RWPE1 (cell line): Measurements from ENCODE around the gene WIF1.

Source experiments
- CTCF ChIA-PET: fragments of 350-600 bp; sonication (Branson Sonifier 250); formaldehyde crosslinking; extraction: SDS; loops from one replicate; lab custom pipeline; 2021; lab: Yijun Ruan, JAX
- POLR2A ChIA-PET: fragments of 400-600 bp; formaldehyde crosslinking; extraction: SDS; loops from one replicate; lab custom pipeline; 2020; ENCODE audit warnings: antibody characterized with exemption; ENCODE audit not compliant: low non-redundant PET; lab: Yijun Ruan, JAX
- DNase-seq: peaks from one replicate; pipeline ENCODE4 v3.0.0; 2012; ENCODE audit warnings: low spot score
- H3K27ac ChIP-seq: fragments of 450-650 bp; 2 replicates; pipeline ENCODE4 v1.5.1; 2017
- TF ChIP-seq, protein P1 (sequence below): fragments of 450-650 bp; conservative IDR thresholded peaks from 2 replicates; pipeline ENCODE4 v1.5.1; 2017; ENCODE audit warnings: low read depth, mild to moderate bottlenecking

Gene WIF1, protein sequence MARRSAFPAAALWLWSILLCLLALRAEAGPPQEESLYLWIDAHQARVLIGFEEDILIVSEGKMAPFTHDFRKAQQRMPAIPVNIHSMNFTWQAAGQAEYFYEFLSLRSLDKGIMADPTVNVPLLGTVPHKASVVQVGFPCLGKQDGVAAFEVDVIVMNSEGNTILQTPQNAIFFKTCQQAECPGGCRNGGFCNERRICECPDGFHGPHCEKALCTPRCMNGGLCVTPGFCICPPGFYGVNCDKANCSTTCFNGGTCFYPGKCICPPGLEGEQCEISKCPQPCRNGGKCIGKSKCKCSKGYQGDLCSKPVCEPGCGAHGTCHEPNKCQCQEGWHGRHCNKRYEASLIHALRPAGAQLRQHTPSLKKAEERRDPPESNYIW

GRCh38 chr12:65121049-65121955 lies at the start of gene WIF1:
WIF1 (minus strand) TSS chr12:65121305; CDS start chr12:65121191, 114 bp downstream.
- CTCF ChIA-PET = interaction anchor here (0.6 to 0.8 kb wide), 3 partner anchors 14 to 758 kb away, joined by 3 to 4 read pairs (median 3); no protein-coding TSS in a partner anchor
- DNase-seq = peak; percentile 8
- no peak within 1 kb of the TSS for H3K27ac ChIP-seq
- TF ChIP-seq, protein P1, sequence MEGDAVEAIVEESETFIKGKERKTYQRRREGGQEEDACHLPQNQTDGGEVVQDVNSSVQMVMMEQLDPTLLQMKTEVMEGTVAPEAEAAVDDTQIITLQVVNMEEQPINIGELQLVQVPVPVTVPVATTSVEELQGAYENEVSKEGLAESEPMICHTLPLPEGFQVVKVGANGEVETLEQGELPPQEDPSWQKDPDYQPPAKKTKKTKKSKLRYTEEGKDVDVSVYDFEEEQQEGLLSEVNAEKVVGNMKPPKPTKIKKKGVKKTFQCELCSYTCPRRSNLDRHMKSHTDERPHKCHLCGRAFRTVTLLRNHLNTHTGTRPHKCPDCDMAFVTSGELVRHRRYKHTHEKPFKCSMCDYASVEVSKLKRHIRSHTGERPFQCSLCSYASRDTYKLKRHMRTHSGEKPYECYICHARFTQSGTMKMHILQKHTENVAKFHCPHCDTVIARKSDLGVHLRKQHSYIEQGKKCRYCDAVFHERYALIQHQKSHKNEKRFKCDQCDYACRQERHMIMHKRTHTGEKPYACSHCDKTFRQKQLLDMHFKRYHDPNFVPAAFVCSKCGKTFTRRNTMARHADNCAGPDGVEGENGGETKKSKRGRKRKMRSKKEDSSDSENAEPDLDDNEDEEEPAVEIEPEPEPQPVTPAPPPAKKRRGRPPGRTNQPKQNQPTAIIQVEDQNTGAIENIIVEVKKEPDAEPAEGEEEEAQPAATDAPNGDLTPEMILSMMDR = peak; percentile 35; the same call in 1 of the 2 replicates
- POLR2A ChIA-PET = no interaction called here

DNA sequence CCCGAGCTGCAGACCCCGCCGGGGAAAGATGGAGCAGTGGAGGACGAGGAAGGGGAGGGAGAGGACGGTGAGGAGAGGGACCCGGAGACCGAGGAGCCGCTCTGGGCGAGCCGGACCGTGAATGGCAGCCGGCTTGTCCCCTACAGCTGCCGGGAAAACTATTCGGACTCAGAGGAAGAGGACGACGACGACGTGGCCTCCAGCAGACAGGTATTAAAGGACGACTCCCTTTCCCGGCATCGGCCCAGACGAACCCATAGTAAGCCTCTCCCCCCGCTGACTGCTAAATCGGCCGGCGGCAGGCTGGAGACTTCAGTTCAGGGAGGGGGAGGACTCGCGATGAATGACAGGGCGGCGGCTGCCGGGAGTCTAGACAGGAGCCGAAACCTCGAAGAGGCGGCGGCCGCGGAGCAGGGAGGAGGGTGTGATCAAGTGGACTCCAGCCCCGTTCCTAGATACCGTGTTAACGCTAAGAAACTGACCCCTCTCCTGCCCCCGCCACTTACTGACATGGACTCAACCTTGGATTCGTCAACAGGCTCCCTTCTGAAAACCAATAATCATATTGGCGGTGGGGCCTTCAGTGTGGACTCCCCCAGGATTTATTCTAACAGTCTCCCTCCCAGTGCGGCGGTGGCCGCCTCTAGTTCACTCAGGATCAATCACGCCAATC lies 49.2 kb upstream of the WIF1 start:
- POLR2A ChIA-PET = no interaction called here
- CTCF ChIA-PET = no interaction called here
- TF ChIP-seq, protein P1 = no peak
- DNase-seq = peak; percentile 72
- H3K27ac ChIP-seq = peak overlapping the region; percentile 90

DNA sequence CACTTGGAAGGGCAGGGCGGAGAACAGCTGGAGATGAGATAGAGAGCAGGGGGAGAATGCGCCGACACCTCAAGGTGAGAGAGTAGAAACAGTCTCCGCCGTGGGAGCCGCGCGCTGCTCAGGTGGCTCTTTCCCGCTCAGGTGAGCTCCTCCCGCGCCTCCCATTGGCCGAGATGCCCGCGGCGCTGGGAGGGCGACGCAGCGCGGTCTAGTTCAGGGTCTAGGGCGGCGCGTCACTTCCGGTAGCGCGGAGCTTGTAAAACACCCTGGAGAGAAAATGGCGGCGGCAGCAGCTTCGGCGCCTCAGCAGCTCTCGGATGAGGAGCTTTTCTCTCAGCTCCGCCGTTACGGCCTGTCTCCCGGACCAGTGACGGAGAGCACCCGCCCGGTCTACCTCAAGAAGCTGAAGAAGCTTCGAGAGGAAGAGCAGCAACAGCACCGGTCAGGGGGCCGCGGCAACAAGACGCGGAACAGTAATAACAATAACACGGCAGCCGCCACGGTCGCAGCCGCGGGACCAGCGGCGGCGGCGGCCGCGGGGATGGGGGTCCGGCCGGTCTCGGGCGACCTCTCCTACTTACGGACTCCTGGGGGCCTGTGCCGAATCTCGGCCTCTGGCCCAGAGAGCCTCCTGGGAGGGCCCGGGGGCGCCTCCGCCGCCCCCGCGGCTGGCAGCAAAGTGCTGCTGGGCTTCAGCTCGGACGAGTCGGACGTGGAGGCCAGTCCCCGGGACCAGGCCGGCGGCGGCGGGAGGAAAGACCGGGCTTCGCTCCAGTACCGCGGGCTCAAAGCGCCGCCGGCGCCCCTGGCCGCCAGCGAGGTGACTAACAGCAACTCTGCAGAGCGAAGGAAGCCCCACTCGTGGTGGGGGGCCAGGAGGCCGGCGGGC lies 48.5 kb upstream of the WIF1 start, which contains the start of gene LEMD3:
LEMD3 (plus strand) TSS at position 264 of the 889 bp plus-strand sequence; CDS start at position 278, 14 bp downstream.
- ChIA-PET CTCF (interaction anchor here (0.6 to 0.8 kb wide), 2 partner anchors 25 to 137 kb away, joined by 3 read pairs; no protein-coding TSS in a partner anchor), POLR2A (interaction anchor here (0.6 kb wide), 1 partner anchor 27 kb away, joined by 3 read pairs; no protein-coding TSS in a partner anchor)
- DNase-seq = peak; percentile 94
- peak within 1 kb of the TSS; percentile 90 for H3K27ac ChIP-seq
- TF ChIP-seq, protein P1 = no peak

GRCh38 chr12:65168681-65169319 lies 47.7 kb upstream of the WIF1 start:
- POLR2A ChIA-PET = interaction anchor here (0.6 to 0.7 kb wide), 2 partner anchors 28 to 355 kb away, joined by 3 to 4 read pairs; no protein-coding TSS in a partner anchor
- DNase-seq = no peak
- TF ChIP-seq, protein P1 = no peak
- CTCF ChIA-PET = interaction anchor here (0.6 to 0.8 kb wide), 4 partner anchors 26 to 910 kb away, joined by 3 read pairs; no protein-coding TSS in a partner anchor
- peak overlapping the region; percentile 90 for H3K27ac ChIP-seq

GRCh38 chr12:65164774-65165173 lies 43.7 kb upstream of the WIF1 start:
- no peak overlapping the region for H3K27ac ChIP-seq
- no peak for DNase-seq
- CTCF ChIA-PET = interaction anchor here (0.6 kb wide), 1 partner anchor 674 kb away, joined by 3 read pairs; no protein-coding TSS in a partner anchor
- TF ChIP-seq, protein P1 = no peak
- POLR2A ChIA-PET = interaction anchor here (0.7 kb wide), 1 partner anchor 1222 kb away, joined by 7 read pairs; no protein-coding TSS in a partner anchor
